ENCODE results near the gene BTBD9. TPM values are rescaled to one million over a fixed set of nuclear protein-coding genes. Genes with fewer than 3 reads are reported as not detected.
"Not testable (repeated sequence)": the region's sequence is repeated elsewhere in the genome, so short reads cannot be mapped to it uniquely, and the experiment has no call there.

BTBD9 gene
- total RNA-seq, 2 experiments from 2014 or later = 8.2 to 12.2 TPM

- CTCF ChIA-PET = no interaction called here
- POLR2A ChIA-PET = no interaction called here
- H3K9me3 Mint-ChIP-seq (ENCODE audit: low read depth) = no peaks in the 10 kb centered on the region
- no peak for ATAC-seq
- H3K4me1 Mint-ChIP-seq = peaks cover 13% of the 10 kb centered on the region
- no peak overlapping the region for H3K4me3 Mint-ChIP-seq
- H3K27ac Mint-ChIP-seq = no peak overlapping the region
- DNase-seq = no peak
- H3K27me3 Mint-ChIP-seq = no peaks in the 10 kb centered on the region
- peaks cover 4% of the 10 kb centered on the region for H3K36me3 Mint-ChIP-seq (ENCODE audit: low read depth)
- intact Hi-C loops (cut with DNase I, micrococcal nuclease) = no loop called here
Measured at GRCh38 chr6:38137608-38138265, 502.0 kb downstream of the BTBD9 start.

- POLR2A ChIA-PET = no interaction called here
- ATAC-seq = peak; percentile 51
Measured at GRCh38 chr6:38136547-38136946, 503.2 kb downstream of the BTBD9 start.

GRCh38 chr6:38134704-38135088 lies 505.0 kb downstream of the BTBD9 start:
- DNase-seq (no peak), ATAC-seq (no peak)
- ChIA-PET CTCF (interaction anchor here (0.5 kb wide), 1 partner anchor 18 kb away, joined by 3 read pairs; no protein-coding TSS in a partner anchor), POLR2A (no interaction called here)
- peaks cover 13% of the 10 kb centered on the region for H3K36me3 Mint-ChIP-seq (ENCODE audit: low read depth)
- H3K4me3 Mint-ChIP-seq = no peak overlapping the region
- H3K27me3 Mint-ChIP-seq = no peaks in the 10 kb centered on the region
- intact Hi-C loops (cut with DNase I, micrococcal nuclease) = no loop called here
- no peak overlapping the region for H3K27ac Mint-ChIP-seq
- peaks cover 2% of the 10 kb centered on the region for H3K9me3 Mint-ChIP-seq (ENCODE audit: low read depth)
- H3K4me1 Mint-ChIP-seq = peaks cover 42% of the 10 kb centered on the region

More at GRCh38 chr6:38136547-38136946, 503.2 kb downstream of the BTBD9 start:
- peak; percentile 24 for DNase-seq
- H3K9me3 Mint-ChIP-seq (ENCODE audit: low read depth) = no peaks in the 10 kb centered on the region
- intact Hi-C loops (cut with DNase I, micrococcal nuclease) = no loop called here
- H3K4me1 Mint-ChIP-seq = peaks cover 24% of the 10 kb centered on the region
- CTCF ChIA-PET = no interaction called here
- no peaks in the 10 kb centered on the region for H3K27me3 Mint-ChIP-seq
- H3K36me3 Mint-ChIP-seq (ENCODE audit: low read depth) = peaks cover 8% of the 10 kb centered on the region
- no peak overlapping the region for H3K4me3 Mint-ChIP-seq
- H3K27ac Mint-ChIP-seq = no peak overlapping the region

- DNase-seq (no peak), ATAC-seq (no peak)
- ChIA-PET CTCF (interaction anchor here (0.5 kb wide), 1 partner anchor 17 kb away, joined by 3 read pairs; no protein-coding TSS in a partner anchor), POLR2A (interaction anchor here (0.6 kb wide), 1 partner anchor 415 kb away, joined by 3 read pairs; no protein-coding TSS in a partner anchor)
- H3K36me3 Mint-ChIP-seq (ENCODE audit: low read depth) = peaks cover 14% of the 10 kb centered on the region
- peaks cover 47% of the 10 kb centered on the region for H3K4me1 Mint-ChIP-seq
- no peak overlapping the region for H3K27ac Mint-ChIP-seq
- no peaks in the 10 kb centered on the region for H3K27me3 Mint-ChIP-seq
- peaks cover 5% of the 10 kb centered on the region for H3K9me3 Mint-ChIP-seq (ENCODE audit: low read depth)
- intact Hi-C loops (cut with DNase I, micrococcal nuclease) = no loop called here
- H3K4me3 Mint-ChIP-seq = no peak overlapping the region
Measured at GRCh38 chr6:38133932-38134703, 505.6 kb downstream of the BTBD9 start.

GRCh38 chr6:38131527-38131965 lies 508.2 kb downstream of the BTBD9 start:
- Mint-ChIP-seq H3K27me3 (no peaks in the 10 kb centered on the region), H3K36me3 (ENCODE audit: low read depth) (peaks cover 29% of the 10 kb centered on the region), H3K4me3 (no peak overlapping the region), H3K4me1 (peaks cover 56% of the 10 kb centered on the region), H3K9me3 (ENCODE audit: low read depth) (peaks cover 5% of the 10 kb centered on the region), H3K27ac (peak overlapping the region; percentile 87)
- CTCF ChIA-PET = no interaction called here
- POLR2A ChIA-PET = no interaction called here
- intact Hi-C loops (cut with DNase I, micrococcal nuclease) = loop anchor here in 1 of 2 experiments (1.0 to 2.0 kb wide), 2 partner anchors 73 to 435 kb away; partner anchors contain the start of gene MDGA1
- peak; percentile 91 for ATAC-seq
- peak; percentile 26 for DNase-seq

- Mint-ChIP-seq H3K4me3 (no peak overlapping the region), H3K4me1 (peaks cover 39% of the 10 kb centered on the region), H3K27me3 (no peaks in the 10 kb centered on the region), H3K36me3 (ENCODE audit: low read depth) (peaks cover 47% of the 10 kb centered on the region), H3K27ac (no peak overlapping the region), H3K9me3 (ENCODE audit: low read depth) (peaks cover 5% of the 10 kb centered on the region)
- CTCF ChIA-PET = interaction anchor here (0.5 to 1.0 kb wide), 2 partner anchors 26 to 434 kb away, joined by 3 to 5 read pairs; no protein-coding TSS in a partner anchor
- DNase-seq (no peak), ATAC-seq (no peak)
- intact Hi-C loops (cut with DNase I, micrococcal nuclease) = no loop called here
- POLR2A ChIA-PET = no interaction called here
Measured at GRCh38 chr6:38127284-38127683, 512.4 kb downstream of the BTBD9 start.

GRCh38 chr6:38124224-38124926 lies 515.4 kb downstream of the BTBD9 start:
- DNase-seq; H3K4me3 Mint-ChIP-seq; H3K27ac Mint-ChIP-seq; ATAC-seq; POLR2A ChIA-PET; CTCF ChIA-PET; H3K27me3 Mint-ChIP-seq; H3K9me3 Mint-ChIP-seq (ENCODE audit: low read depth); intact Hi-C loops (cut with DNase I, micrococcal nuclease): not testable (repeated sequence)
- H3K36me3 Mint-ChIP-seq (ENCODE audit: low read depth) = peaks cover 55% of the 10 kb centered on the region
- peaks cover 10% of the 10 kb centered on the region for H3K4me1 Mint-ChIP-seq

- Mint-ChIP-seq H3K27me3 (no peaks in the 10 kb centered on the region), H3K36me3 (ENCODE audit: low read depth) (peaks cover 41% of the 10 kb centered on the region), H3K9me3 (ENCODE audit: low read depth) (no peaks in the 10 kb centered on the region), H3K4me3 (no peak overlapping the region), H3K27ac (no peak overlapping the region), H3K4me1 (peaks cover 2% of the 10 kb centered on the region)
- DNase-seq = no peak
- intact Hi-C loops (cut with DNase I, micrococcal nuclease) = no loop called here
- ChIA-PET CTCF (interaction anchor here (0.8 kb wide), 1 partner anchor 65 kb away, joined by 3 read pairs; no protein-coding TSS in a partner anchor), POLR2A (no interaction called here)
- no peak for ATAC-seq
Measured at GRCh38 chr6:38119516-38119915, 520.2 kb downstream of the BTBD9 start.

- ChIA-PET CTCF (interaction anchor here (0.8 to 1.1 kb wide), 2 partner anchors 19 to 64 kb away, joined by 3 to 4 read pairs; no protein-coding TSS in a partner anchor), POLR2A (no interaction called here)
- H3K36me3 Mint-ChIP-seq (ENCODE audit: low read depth) = peaks cover 40% of the 10 kb centered on the region
- no peaks in the 10 kb centered on the region for H3K9me3 Mint-ChIP-seq (ENCODE audit: low read depth)
- no peaks in the 10 kb centered on the region for H3K27me3 Mint-ChIP-seq
- DNase-seq (no peak), ATAC-seq (no peak)
- intact Hi-C loops (cut with DNase I, micrococcal nuclease) = no loop called here
- no peak overlapping the region for H3K4me3 Mint-ChIP-seq
- no peak overlapping the region for H3K27ac Mint-ChIP-seq
- H3K4me1 Mint-ChIP-seq = peaks cover 2% of the 10 kb centered on the region
Measured at GRCh38 chr6:38118791-38119365, 520.9 kb downstream of the BTBD9 start.
